Fibroblast of pulmonary artery (primary cell): ENCODE data around the gene BIRC6.

Experiments used
- DNase-seq: peaks from one replicate; pipeline ENCODE4 v3.0.0-alpha.2; 2010; ENCODE audit warnings: low read depth
- H3K4me3 ChIP-seq: replicated peaks from 2 replicates; pipeline ENCODE4 v1.5.1; 2011; ENCODE audit warnings: low read depth, mild to moderate bottlenecking, control low read depth, low read length, moderate library complexity
- CTCF ChIP-seq: IDR thresholded peaks from 2 replicates; pipeline ENCODE4 v1.5.1; 2011; ENCODE audit warnings: mild to moderate bottlenecking, control low read depth, low read length, inconsistent platforms; ENCODE audit errors: missing control alignments

Gene BIRC6

GRCh38 chr2:32404691-32405090, 47.9 kb downstream of the BIRC6 start:
- no peak for TF ChIP-seq CTCF
- no peak for DNase-seq
- no peak overlapping the region for H3K4me3 ChIP-seq

- no peak overlapping the region for H3K4me3 ChIP-seq
- DNase-seq = no peak
- TF ChIP-seq CTCF = no peak
These were observed 59.7 kb downstream of the BIRC6 start for GRCh38 chr2:32416519-32416918.

- H3K4me3 ChIP-seq = no peak overlapping the region
- no peak for DNase-seq
- TF ChIP-seq CTCF = no peak
These were observed 60.8 kb downstream of the BIRC6 start for GRCh38 chr2:32417659-32418058.

- no peak overlapping the region for H3K4me3 ChIP-seq
- DNase-seq = peak; percentile 43
- TF ChIP-seq CTCF = no peak
These were observed 62.0 kb downstream of the BIRC6 start for GRCh38 chr2:32418778-32419177.

GRCh38 chr2:32422133-32422532, 65.3 kb downstream of the BIRC6 start:
- no peak for DNase-seq
- TF ChIP-seq CTCF = no peak
- no peak overlapping the region for H3K4me3 ChIP-seq

GRCh38 chr2:32423536-32423935, 66.7 kb downstream of the BIRC6 start:
- no peak for DNase-seq

More at GRCh38 chr2:32423536-32423935, 66.7 kb downstream of the BIRC6 start:
- H3K4me3 ChIP-seq = no peak overlapping the region
- no peak for TF ChIP-seq CTCF
